ENCODE data around the gene WDR5.

Gene WDR5

GRCh38 chr9:134134949-134135342 lies 936 bp upstream of the WDR5 start:
- Histone ChIP-seq H3K27me3 (ENCODE audit: control insufficient read depth, insufficient read depth, low read length) (no peaks in the 10 kb centered on the region), H3K9ac (ENCODE audit: low read depth, low read length) (peak overlapping the region; percentile 91), H3K36me3 (ENCODE audit: control insufficient read depth, insufficient read depth, low read length) (peaks cover 18% of the 10 kb centered on the region), H3K9me3 (ENCODE audit: control insufficient read depth, insufficient read depth, low read length) (no peaks in the 10 kb centered on the region), H3K27ac (ENCODE audit: low read depth, low read length) (peak overlapping the region; percentile 94), H3K4me1 (ENCODE audit: control insufficient read depth, insufficient read depth, low read length) (peaks cover 28% of the 10 kb centered on the region), H3K4me3 (ENCODE audit: low read depth, low read length) (peak overlapping the region; percentile 76)

GRCh38 chr9:134136118-134136995 lies 475 bp downstream of the WDR5 start:
- peaks cover 20% of the 10 kb centered on the region for H3K4me1 ChIP-seq (ENCODE audit: control insufficient read depth, insufficient read depth, low read length)
- H3K9ac ChIP-seq (ENCODE audit: low read depth, low read length): peak overlapping the region; percentile 81
- peak overlapping the region; percentile 46 for H3K27ac ChIP-seq (ENCODE audit: low read depth, low read length)
- peak overlapping the region; percentile 76 for H3K4me3 ChIP-seq (ENCODE audit: low read depth, low read length)
- peaks cover 31% of the 10 kb centered on the region for H3K36me3 ChIP-seq (ENCODE audit: control insufficient read depth, insufficient read depth, low read length)
- no peaks in the 10 kb centered on the region for H3K9me3 ChIP-seq (ENCODE audit: control insufficient read depth, insufficient read depth, low read length)
- H3K27me3 ChIP-seq (ENCODE audit: control insufficient read depth, insufficient read depth, low read length): no peaks in the 10 kb centered on the region

- H3K27me3 ChIP-seq (ENCODE audit: control insufficient read depth, insufficient read depth, low read length): no peaks in the 10 kb centered on the region
- H3K4me3 ChIP-seq (ENCODE audit: low read depth, low read length): peak overlapping the region; percentile 76
- no peaks in the 10 kb centered on the region for H3K9me3 ChIP-seq (ENCODE audit: control insufficient read depth, insufficient read depth, low read length)
- no peak overlapping the region for H3K27ac ChIP-seq (ENCODE audit: low read depth, low read length)
- peaks cover 15% of the 10 kb centered on the region; the same call in 1 of the 2 replicates for H3K4me1 ChIP-seq (ENCODE audit: control insufficient read depth, insufficient read depth, low read length)
- peak overlapping the region; percentile 81 for H3K9ac ChIP-seq (ENCODE audit: low read depth, low read length)
- peaks cover 37% of the 10 kb centered on the region for H3K36me3 ChIP-seq (ENCODE audit: control insufficient read depth, insufficient read depth, low read length)
Measured at GRCh38 chr9:134136996-134137299, 1.1 kb downstream of the WDR5 start.

- no peaks in the 10 kb centered on the region for H3K9me3 ChIP-seq (ENCODE audit: control insufficient read depth, insufficient read depth, low read length)
- H3K27ac ChIP-seq (ENCODE audit: low read depth, low read length): no peak overlapping the region
- H3K4me1 ChIP-seq (ENCODE audit: control insufficient read depth, insufficient read depth, low read length): peaks cover 15% of the 10 kb centered on the region; the same call in 1 of the 2 replicates
- H3K27me3 ChIP-seq (ENCODE audit: control insufficient read depth, insufficient read depth, low read length): no peaks in the 10 kb centered on the region
- peaks cover 46% of the 10 kb centered on the region for H3K36me3 ChIP-seq (ENCODE audit: control insufficient read depth, insufficient read depth, low read length)
- no peak overlapping the region for H3K4me3 ChIP-seq (ENCODE audit: low read depth, low read length)
- H3K9ac ChIP-seq (ENCODE audit: low read depth, low read length): no peak overlapping the region
Measured at GRCh38 chr9:134138292-134138691, 2.4 kb downstream of the WDR5 start.

GRCh38 chr9:134139081-134139480 lies 3.2 kb downstream of the WDR5 start:
- Histone ChIP-seq H3K9me3 (ENCODE audit: control insufficient read depth, insufficient read depth, low read length) (no peaks in the 10 kb centered on the region), H3K9ac (ENCODE audit: low read depth, low read length) (no peak overlapping the region), H3K4me1 (ENCODE audit: control insufficient read depth, insufficient read depth, low read length) (peaks cover 15% of the 10 kb centered on the region; the same call in 1 of the 2 replicates), H3K27me3 (ENCODE audit: control insufficient read depth, insufficient read depth, low read length) (no peaks in the 10 kb centered on the region), H3K4me3 (ENCODE audit: low read depth, low read length) (no peak overlapping the region), H3K36me3 (ENCODE audit: control insufficient read depth, insufficient read depth, low read length) (peaks cover 52% of the 10 kb centered on the region), H3K27ac (ENCODE audit: low read depth, low read length) (no peak overlapping the region)

- peaks cover 76% of the 10 kb centered on the region for H3K36me3 ChIP-seq (ENCODE audit: control insufficient read depth, insufficient read depth, low read length)
Measured at GRCh38 chr9:134141906-134142305, 6.0 kb downstream of the WDR5 start.

GRCh38 chr9:134144801-134145200 lies 8.9 kb downstream of the WDR5 start:
- H3K36me3 ChIP-seq (ENCODE audit: control insufficient read depth, insufficient read depth, low read length): peaks cover 86% of the 10 kb centered on the region
- no peak overlapping the region for H3K9ac ChIP-seq (ENCODE audit: low read depth, low read length)
- H3K27me3 ChIP-seq (ENCODE audit: control insufficient read depth, insufficient read depth, low read length): no peaks in the 10 kb centered on the region
- no peak overlapping the region for H3K4me3 ChIP-seq (ENCODE audit: low read depth, low read length)
- H3K27ac ChIP-seq (ENCODE audit: low read depth, low read length): no peak overlapping the region
- no peaks in the 10 kb centered on the region for H3K9me3 ChIP-seq (ENCODE audit: control insufficient read depth, insufficient read depth, low read length)
- H3K4me1 ChIP-seq (ENCODE audit: control insufficient read depth, insufficient read depth, low read length): no peaks in the 10 kb centered on the region

More at GRCh38 chr9:134141906-134142305, 6.0 kb downstream of the WDR5 start:
- H3K4me3 ChIP-seq (ENCODE audit: low read depth, low read length): no peak overlapping the region
- no peaks in the 10 kb centered on the region for H3K27me3 ChIP-seq (ENCODE audit: control insufficient read depth, insufficient read depth, low read length)
- H3K9ac ChIP-seq (ENCODE audit: low read depth, low read length): no peak overlapping the region
- no peak overlapping the region for H3K27ac ChIP-seq (ENCODE audit: low read depth, low read length)
- peaks cover 8% of the 10 kb centered on the region; the same call in 1 of the 2 replicates for H3K4me1 ChIP-seq (ENCODE audit: control insufficient read depth, insufficient read depth, low read length)
- H3K9me3 ChIP-seq (ENCODE audit: control insufficient read depth, insufficient read depth, low read length): no peaks in the 10 kb centered on the region

- Histone ChIP-seq H3K4me1 (ENCODE audit: control insufficient read depth, insufficient read depth, low read length) (no peaks in the 10 kb centered on the region), H3K27ac (ENCODE audit: low read depth, low read length) (no peak overlapping the region), H3K27me3 (ENCODE audit: control insufficient read depth, insufficient read depth, low read length) (no peaks in the 10 kb centered on the region), H3K36me3 (ENCODE audit: control insufficient read depth, insufficient read depth, low read length) (peaks cover 86% of the 10 kb centered on the region), H3K9me3 (ENCODE audit: control insufficient read depth, insufficient read depth, low read length) (no peaks in the 10 kb centered on the region), H3K9ac (ENCODE audit: low read depth, low read length) (no peak overlapping the region), H3K4me3 (ENCODE audit: low read depth, low read length) (no peak overlapping the region)
Measured at GRCh38 chr9:134145262-134145661, 9.4 kb downstream of the WDR5 start.

GRCh38 chr9:134146774-134147493 lies 11.1 kb downstream of the WDR5 start:
- no peak overlapping the region for H3K4me3 ChIP-seq (ENCODE audit: low read depth, low read length)
- no peaks in the 10 kb centered on the region for H3K4me1 ChIP-seq (ENCODE audit: control insufficient read depth, insufficient read depth, low read length)
- no peaks in the 10 kb centered on the region for H3K27me3 ChIP-seq (ENCODE audit: control insufficient read depth, insufficient read depth, low read length)
- H3K27ac ChIP-seq (ENCODE audit: low read depth, low read length): no peak overlapping the region
- no peaks in the 10 kb centered on the region for H3K9me3 ChIP-seq (ENCODE audit: control insufficient read depth, insufficient read depth, low read length)
- H3K9ac ChIP-seq (ENCODE audit: low read depth, low read length): no peak overlapping the region
- peaks cover 88% of the 10 kb centered on the region for H3K36me3 ChIP-seq (ENCODE audit: control insufficient read depth, insufficient read depth, low read length)

- Histone ChIP-seq H3K27ac (ENCODE audit: low read depth, low read length) (no peak overlapping the region), H3K36me3 (ENCODE audit: control insufficient read depth, insufficient read depth, low read length) (peaks cover 94% of the 10 kb centered on the region), H3K9ac (ENCODE audit: low read depth, low read length) (no peak overlapping the region)
Measured at GRCh38 chr9:134149380-134149779, 13.5 kb downstream of the WDR5 start.

More at GRCh38 chr9:134149380-134149779, 13.5 kb downstream of the WDR5 start:
- no peaks in the 10 kb centered on the region for H3K4me1 ChIP-seq (ENCODE audit: control insufficient read depth, insufficient read depth, low read length)
- H3K27me3 ChIP-seq (ENCODE audit: control insufficient read depth, insufficient read depth, low read length): no peaks in the 10 kb centered on the region
- H3K4me3 ChIP-seq (ENCODE audit: low read depth, low read length): no peak overlapping the region
- no peaks in the 10 kb centered on the region for H3K9me3 ChIP-seq (ENCODE audit: control insufficient read depth, insufficient read depth, low read length)
